GM23248 (cell line): ENCODE data around the gene CHRNB4. TPM values are rescaled to one million over a fixed set of nuclear protein-coding genes. Genes with fewer than 3 reads are reported as not detected.

Experiments
- DNase-seq: peaks from one replicate; pipeline ENCODE4 v3.0.0-alpha.2; 2015
- H2AFZ ChIP-seq: fragments of 200-600 bp; sonication (generic); 2 replicates; pipeline ENCODE4 v1.6.1; 2016; ENCODE audit warnings: antibody characterized with exemption
- H3F3A ChIP-seq: fragments of 200-600 bp; sonication (generic); 2 replicates; pipeline ENCODE4 v1.6.1; 2016; ENCODE audit warnings: mild to moderate bottlenecking, antibody characterized with exemption, mixed run types; ENCODE audit not compliant: insufficient read depth
- H3K27ac ChIP-seq: fragments of 200-600 bp; sonication (generic); 2 replicates; pipeline ENCODE4 v1.5.1; 2016; ENCODE audit warnings: mild to moderate bottlenecking
- H3K27me3 ChIP-seq: fragments of 200-600 bp; sonication (generic); replicated peaks from 2 replicates; pipeline ENCODE4 v1.6.1; 2016; ENCODE audit warnings: mild to moderate bottlenecking; ENCODE audit not compliant: insufficient read depth
- H3K36me3 ChIP-seq: fragments of 200-600 bp; sonication (generic); 2 replicates; pipeline ENCODE4 v1.6.1; 2016; ENCODE audit warnings: low read depth, mild to moderate bottlenecking
- H3K4me1 ChIP-seq: fragments of 200-600 bp; sonication (generic); 2 replicates; pipeline ENCODE4 v1.6.1; 2016; ENCODE audit warnings: mild to moderate bottlenecking; ENCODE audit not compliant: insufficient read depth
- H3K4me2 ChIP-seq: fragments of 200-600 bp; sonication (generic); one replicate; pipeline ENCODE4 v1.6.1; 2016; ENCODE audit warnings: mild to moderate bottlenecking; ENCODE audit not compliant: unreplicated experiment
- H3K4me3 ChIP-seq: fragments of 200-600 bp; sonication (generic); 2 replicates; pipeline ENCODE4 v1.5.1; 2016; ENCODE audit warnings: mild to moderate bottlenecking
- H3K79me2 ChIP-seq: fragments of 200-600 bp; sonication (generic); 2 replicates; pipeline ENCODE4 v1.6.1; 2016; ENCODE audit warnings: mild to moderate bottlenecking; ENCODE audit not compliant: insufficient read depth
- H3K9ac ChIP-seq: fragments of 200-600 bp; sonication (generic); 2 replicates; pipeline ENCODE4 v1.6.1; 2016; ENCODE audit warnings: mild to moderate bottlenecking
- H3K9me2 ChIP-seq: fragments of 200-600 bp; sonication (generic); 2 replicates; pipeline ENCODE4 v1.6.1; 2016; ENCODE audit warnings: mixed run types, mild to moderate bottlenecking, moderate library complexity; ENCODE audit not compliant: insufficient read depth
- H3K9me3 ChIP-seq: fragments of 200-600 bp; sonication (generic); one replicate; pipeline ENCODE4 v1.6.1; 2017; ENCODE audit warnings: low read depth
- H4K20me1 ChIP-seq: fragments of 200-600 bp; sonication (generic); 2 replicates; pipeline ENCODE4 v1.6.0; 2016; ENCODE audit not compliant: insufficient read depth
- EZH2 ChIP-seq: fragments of 200-600 bp; sonication (generic); IDR thresholded peaks from 2 replicates; pipeline ENCODE4 v1.6.1; 2018; ENCODE audit warnings: antibody characterized with exemption, mild to moderate bottlenecking; ENCODE audit not compliant: insufficient read depth, poor library complexity, severe bottlenecking
- EZH2phosphoT487 ChIP-seq: fragments of 200-600 bp; sonication (generic); IDR thresholded peaks from 2 replicates; pipeline ENCODE4 v1.6.1; 2018; ENCODE audit warnings: antibody characterized with exemption, moderate library complexity, mild to moderate bottlenecking, low read depth; ENCODE audit not compliant: insufficient read depth
- WGBS, 2 experiments: methylation state at CpG; one replicate each; pipeline ENCODE4 v1.1.6; 2015 to 2017; ENCODE audit warnings: low lambda C conversion rate in 2 of 2, low coverage in 1 of 2; ENCODE audit errors: missing lambda C conversion rate in 2 of 2; 5-methylcytosine and 5-hydroxymethylcytosine counted together
- in situ Hi-C: fragments of 300-500 bp; cut with MboI; formaldehyde crosslinking; loops from 2 replicates; pipeline ENCODE4 v1.15.0; 2020
- polyA plus RNA-seq: library from polyadenylated mRNA; unstranded; fragments of >200 nt; fragmentation: Nextera tagmentation; extraction: Ambion mirVana; gene quantifications from 2 replicates; pipeline ENCODE4 v1.2.1, GENCODE V29; 2016
- total RNA-seq: library from RNA; depleted of rRNA; stranded (reverse); fragments of >200 nt; shearing (Covaris generic); gene quantifications from 2 replicates; pipeline ENCODE4 v1.2.3, GENCODE V29; 2014

The CHRNB4 gene
- total and polyA plus RNA-seq, 2 experiments from 2014 or later = not detected

DNA sequence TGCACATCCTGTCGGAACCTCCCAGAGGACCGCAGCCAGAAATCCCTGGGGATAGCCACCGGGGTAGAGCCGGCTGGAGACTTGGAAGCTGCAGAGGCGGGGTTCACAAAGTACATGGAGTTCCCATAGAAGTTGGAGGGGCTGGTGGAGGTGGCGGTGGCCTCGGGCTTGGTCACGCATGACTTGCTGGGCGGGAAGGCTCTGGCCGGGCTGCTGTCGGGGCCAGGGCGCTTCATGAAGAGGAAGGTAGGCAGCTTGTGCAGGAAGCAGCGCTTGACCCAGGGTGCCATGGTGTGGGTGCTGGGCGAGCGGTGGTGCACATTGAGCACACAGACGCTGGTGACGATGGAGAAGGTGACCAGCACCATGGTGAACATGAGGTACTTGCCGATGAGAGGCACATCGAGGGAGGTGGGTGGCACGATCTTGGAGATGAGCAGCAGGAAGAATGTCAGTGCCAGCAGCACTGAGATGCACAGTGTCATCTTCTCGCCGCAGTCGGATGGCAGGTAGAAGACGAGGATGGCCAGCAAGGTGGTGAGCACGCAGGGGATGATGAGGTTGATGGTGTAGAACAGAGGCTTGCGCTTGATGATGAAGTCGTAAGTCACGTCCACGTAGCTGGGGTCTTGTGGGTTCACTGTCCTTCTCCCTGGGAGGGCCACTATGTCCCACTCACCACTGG, 11.8 kb downstream of the CHRNB4 start:
- Histone ChIP-seq H3K4me2 (no peak overlapping the region), H3K27me3 (peaks cover 45% of the 10 kb centered on the region), H3K9me3 (no peaks in the 10 kb centered on the region), H3K27ac (no peak overlapping the region), H3K9me2 (no peaks in the 10 kb centered on the region), H3F3A (no peaks in the 10 kb centered on the region), H3K4me1 (no peaks in the 10 kb centered on the region), H3K79me2 (no peaks in the 10 kb centered on the region), H2AFZ (no peak overlapping the region), H3K4me3 (no peak overlapping the region), H3K36me3 (no peaks in the 10 kb centered on the region), H4K20me1 (no peaks in the 10 kb centered on the region), H3K9ac (no peak overlapping the region)
- in situ Hi-C loops = no loop called here
- 73 to 77% methylated on average over 28 to 29 of the region's 29 CpGs for WGBS, 2 experiments
- DNase-seq = no peak
- TF ChIP-seq EZH2 (no peak), EZH2phosphoT487 (no peak)

DNA sequence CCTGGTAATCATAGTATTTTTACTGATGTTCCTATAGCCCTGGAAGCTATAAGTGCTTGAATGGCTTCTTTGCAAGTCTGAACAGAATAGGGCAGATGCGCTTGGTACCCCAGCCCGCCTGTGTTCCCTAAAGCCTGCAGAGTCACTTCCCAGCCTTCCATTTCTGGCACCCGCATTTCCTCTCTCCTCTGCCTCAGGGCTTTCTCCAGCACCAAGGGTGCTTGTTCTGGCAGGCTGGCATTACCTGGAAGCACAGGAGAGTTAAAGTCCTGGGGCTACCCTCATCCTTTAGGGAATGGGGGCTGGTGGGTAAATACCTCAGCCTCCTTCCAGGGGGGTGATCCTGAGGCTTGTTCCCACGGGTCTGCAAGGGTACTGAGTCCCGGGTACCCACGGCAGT, 12.8 kb downstream of the CHRNB4 start:
- in situ Hi-C loops = no loop called here
- no peak overlapping the region for H3K9ac ChIP-seq
- 49 to 57% methylated on average over 6 of the region's 6 CpGs for WGBS, 2 experiments

DNA sequence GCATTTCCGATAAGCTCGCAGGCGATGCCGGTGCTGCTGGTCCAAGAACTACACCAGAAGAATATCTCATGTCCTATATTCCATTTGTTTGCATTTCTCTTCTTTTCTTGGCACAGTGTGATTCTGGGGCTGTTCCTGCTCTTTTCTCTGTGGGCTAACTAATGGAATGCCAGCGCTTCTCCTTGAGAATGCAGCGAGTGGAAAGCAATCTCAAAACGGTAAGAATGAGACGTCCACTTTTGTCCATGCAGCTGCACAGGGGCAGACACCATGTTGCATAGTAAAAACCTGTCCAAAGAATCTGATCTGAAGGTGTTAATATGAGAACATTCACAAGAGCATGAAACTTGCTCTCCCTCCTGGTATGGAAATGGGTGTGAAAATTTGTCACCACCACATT, 13.7 kb downstream of the CHRNB4 start:
- in situ Hi-C loops = no loop called here
- no peak overlapping the region for H3K27ac ChIP-seq
- no peak for TF ChIP-seq EZH2phosphoT487
- TF ChIP-seq EZH2 = no peak

More for the DNA sequence above, 12.8 kb downstream of the CHRNB4 start:
- Histone ChIP-seq H4K20me1 (no peaks in the 10 kb centered on the region), H3K4me1 (no peaks in the 10 kb centered on the region), H3K4me2 (no peak overlapping the region), H3F3A (no peaks in the 10 kb centered on the region), H3K79me2 (no peaks in the 10 kb centered on the region), H3K27ac (no peak overlapping the region), H2AFZ (no peak overlapping the region), H3K4me3 (no peak overlapping the region), H3K9me3 (no peaks in the 10 kb centered on the region), H3K36me3 (no peaks in the 10 kb centered on the region), H3K9me2 (no peaks in the 10 kb centered on the region), H3K27me3 (peaks cover 52% of the 10 kb centered on the region)
- TF ChIP-seq EZH2phosphoT487 (no peak), EZH2 (no peak)
- DNase-seq = no peak

DNA sequence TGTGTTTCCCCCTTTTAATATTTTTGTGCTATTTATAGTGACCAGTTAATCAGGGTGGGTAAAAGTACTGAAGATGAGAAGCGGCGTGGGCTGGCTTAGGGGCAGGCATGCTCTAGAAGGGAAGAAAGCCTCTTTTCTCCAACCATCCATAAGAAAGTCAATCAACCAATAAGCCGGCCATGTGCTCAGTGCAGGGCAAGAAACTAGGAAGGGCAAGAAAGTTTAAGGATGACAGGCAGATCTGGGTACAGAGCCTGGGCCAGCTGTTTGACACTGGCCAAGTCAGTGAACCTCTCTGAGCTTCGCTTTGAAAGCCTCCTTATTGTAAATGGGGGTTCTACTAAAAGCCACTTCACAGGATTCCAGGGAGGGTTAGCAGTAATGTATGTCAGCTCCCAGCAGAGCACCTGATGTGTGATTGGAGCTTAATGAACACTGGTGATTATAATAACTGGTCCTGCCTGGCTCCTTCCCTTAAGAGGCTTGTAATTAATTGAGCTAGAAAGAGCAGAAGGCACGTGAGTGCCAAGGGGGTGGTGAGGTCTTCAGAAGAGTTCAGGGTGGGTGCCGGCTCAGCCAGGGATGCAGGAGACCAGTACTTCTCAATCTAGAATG, 14.5 kb downstream of the CHRNB4 start:
- H3K9me3 ChIP-seq = no peaks in the 10 kb centered on the region
- H3K9me2 ChIP-seq = no peaks in the 10 kb centered on the region
- no peak overlapping the region for H2AFZ ChIP-seq
- no peak overlapping the region for H3K4me2 ChIP-seq
- H4K20me1 ChIP-seq = no peaks in the 10 kb centered on the region
- H3K4me3 ChIP-seq = no peak overlapping the region
- TF ChIP-seq EZH2 = no peak
- TF ChIP-seq EZH2phosphoT487 = no peak
- H3F3A ChIP-seq = no peaks in the 10 kb centered on the region
- in situ Hi-C loops = no loop called here
- H3K4me1 ChIP-seq = no peaks in the 10 kb centered on the region
- DNase-seq = no peak
- H3K27ac ChIP-seq = no peak overlapping the region
- no peaks in the 10 kb centered on the region for H3K79me2 ChIP-seq
- no peak overlapping the region for H3K9ac ChIP-seq
- H3K27me3 ChIP-seq = peaks cover 70% of the 10 kb centered on the region
- no peaks in the 10 kb centered on the region for H3K36me3 ChIP-seq
- WGBS, 2 experiments = 49 to 53% methylated on average over 6 of the region's 6 CpGs

More for the DNA sequence above, 13.7 kb downstream of the CHRNB4 start:
- Histone ChIP-seq H3K4me3 (no peak overlapping the region), H3K27me3 (peaks cover 61% of the 10 kb centered on the region), H3K36me3 (no peaks in the 10 kb centered on the region), H3K9ac (no peak overlapping the region), H3K79me2 (no peaks in the 10 kb centered on the region), H3K9me3 (no peaks in the 10 kb centered on the region), H2AFZ (no peak overlapping the region), H3K4me2 (no peak overlapping the region), H3K4me1 (no peaks in the 10 kb centered on the region), H4K20me1 (no peaks in the 10 kb centered on the region), H3K9me2 (no peaks in the 10 kb centered on the region), H3F3A (no peaks in the 10 kb centered on the region)
- no peak for DNase-seq
- WGBS, 2 experiments = 69 to 71% methylated on average over 8 of the region's 8 CpGs
